ENCODE measurements around the gene FCHSD2.
A peak's percentile ranks its signal among the peaks of the same experiment; 100 is the strongest.

Gene FCHSD2

DNA sequence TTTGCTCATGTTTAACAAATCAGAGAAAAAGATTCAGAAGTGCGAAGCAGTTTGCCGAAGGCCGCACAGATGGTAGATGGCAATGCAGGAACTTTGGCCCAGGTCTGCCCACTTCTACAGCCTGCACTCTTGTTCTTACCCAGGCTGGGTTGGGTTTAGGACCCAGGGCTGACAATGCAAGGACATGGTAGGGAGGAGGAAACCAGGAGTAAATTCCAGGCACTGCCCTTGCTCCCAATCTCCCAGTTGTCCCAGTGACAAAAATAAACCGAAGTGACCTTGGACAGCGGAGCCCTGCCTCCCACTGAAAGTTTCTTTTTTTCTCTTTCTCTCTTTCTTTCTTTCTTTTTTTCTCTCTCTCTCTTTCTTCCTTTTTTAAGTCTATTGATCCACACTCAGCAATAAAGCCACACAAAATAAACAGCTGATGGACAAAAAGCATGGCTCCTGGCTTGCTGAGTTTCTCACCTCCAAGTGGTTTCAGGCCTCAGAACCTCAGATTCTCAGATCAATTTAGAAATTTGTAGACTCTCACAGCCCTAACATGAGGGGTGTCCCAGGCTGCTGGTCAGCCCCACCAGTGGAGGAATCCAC is 33.5 kb upstream of the FCHSD2 start:
- no peak for DNase-seq (ENCODE audit: insufficient read length, low spot score)
- TF ChIP-seq POU2F2 (IDR thresholded peaks at IDR 0.05; ENCODE audit: low read depth, low read length) (no peak), PAX5 (IDR thresholded peaks at IDR 0.05; ENCODE audit: insufficient read depth, low read length, severe bottlenecking) (no peak), POLR2AphosphoS5 (IDR thresholded peaks at IDR 0.05; ENCODE audit: low read depth, low read length) (no peak), SPI1 (IDR thresholded peaks at IDR 0.05; ENCODE audit: low read depth, low read length) (no peak), TAF1 (IDR thresholded peaks at IDR 0.05; ENCODE audit: low read depth, low read length) (no peak), POLR2A (IDR thresholded peaks at IDR 0.05; ENCODE audit: low read depth, low read length) (no peak)
- no peak for FAIRE-seq

DNA sequence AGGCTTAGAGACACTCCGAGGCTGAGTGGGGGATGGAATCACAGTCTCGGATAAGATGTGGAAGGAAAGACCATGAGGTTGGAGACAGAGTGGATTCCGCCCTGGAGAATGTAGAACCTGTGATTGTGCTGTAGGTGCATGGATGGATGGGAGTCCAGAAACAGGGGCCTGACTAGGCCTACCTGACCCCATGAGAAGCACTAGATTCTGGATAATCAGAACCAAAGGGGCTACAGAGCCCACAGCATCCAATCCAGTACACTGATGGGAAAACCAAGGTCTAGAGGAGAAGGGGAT is 32.3 kb upstream of the FCHSD2 start:
- TF ChIP-seq POU2F2 (IDR thresholded peaks at IDR 0.05; ENCODE audit: low read depth, low read length) (0 out of 2 replicates have a peak, but pooled peaks have one; percentile 13), SPI1 (IDR thresholded peaks at IDR 0.05; ENCODE audit: low read depth, low read length) (no peak)
- DNase-seq (ENCODE audit: insufficient read length, low spot score) (no peak), FAIRE-seq (no peak)

DNA sequence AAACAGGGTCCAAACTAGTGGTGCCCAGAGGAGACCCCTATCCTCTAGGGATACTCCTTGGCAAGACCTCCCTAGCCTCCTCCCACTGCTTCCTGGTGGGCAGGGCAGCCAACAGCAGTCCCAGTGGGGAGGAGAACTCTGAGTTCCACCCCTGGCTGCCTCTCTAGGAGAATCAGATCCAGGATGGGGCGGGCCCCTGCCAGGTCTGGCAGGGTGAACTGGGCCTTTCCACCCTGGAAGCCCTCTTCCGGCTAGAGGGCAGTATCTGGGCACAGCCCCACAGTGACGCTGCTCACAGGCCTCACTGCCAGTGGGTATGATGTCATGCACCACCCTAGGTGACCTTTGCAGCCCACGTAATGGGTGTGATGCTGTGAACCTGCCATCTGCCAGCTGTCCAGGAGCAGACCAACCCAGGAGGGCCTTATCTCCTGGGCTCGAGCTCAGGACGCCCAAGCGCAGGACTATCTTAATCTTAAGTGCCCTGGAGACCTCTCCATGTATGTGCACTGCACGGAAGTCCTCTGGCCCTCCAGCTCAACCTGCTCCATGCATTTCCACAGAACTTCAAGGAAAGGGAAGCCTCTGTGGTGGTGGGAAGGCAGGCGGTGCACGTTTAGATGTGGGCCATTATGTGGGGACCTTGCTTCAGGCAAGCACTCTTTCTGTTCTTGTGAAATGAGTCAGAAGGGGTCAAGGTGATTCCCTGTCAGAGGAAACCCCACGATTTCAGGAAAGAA is 31.8 kb upstream of the FCHSD2 start:
- TF ChIP-seq PAX5 (IDR thresholded peaks at IDR 0.05; ENCODE audit: insufficient read depth, low read length, severe bottlenecking) (no peak), POLR2A (IDR thresholded peaks at IDR 0.05; ENCODE audit: low read depth, low read length) (no peak), POU2F2 (IDR thresholded peaks at IDR 0.05; ENCODE audit: low read depth, low read length) (no peak), SPI1 (IDR thresholded peaks at IDR 0.05; ENCODE audit: low read depth, low read length) (no peak), TAF1 (IDR thresholded peaks at IDR 0.05; ENCODE audit: low read depth, low read length) (no peak), POLR2AphosphoS5 (IDR thresholded peaks at IDR 0.05; ENCODE audit: low read depth, low read length) (no peak)
- DNase-seq (ENCODE audit: insufficient read length, low spot score) (no peak), FAIRE-seq (no peak)

DNA sequence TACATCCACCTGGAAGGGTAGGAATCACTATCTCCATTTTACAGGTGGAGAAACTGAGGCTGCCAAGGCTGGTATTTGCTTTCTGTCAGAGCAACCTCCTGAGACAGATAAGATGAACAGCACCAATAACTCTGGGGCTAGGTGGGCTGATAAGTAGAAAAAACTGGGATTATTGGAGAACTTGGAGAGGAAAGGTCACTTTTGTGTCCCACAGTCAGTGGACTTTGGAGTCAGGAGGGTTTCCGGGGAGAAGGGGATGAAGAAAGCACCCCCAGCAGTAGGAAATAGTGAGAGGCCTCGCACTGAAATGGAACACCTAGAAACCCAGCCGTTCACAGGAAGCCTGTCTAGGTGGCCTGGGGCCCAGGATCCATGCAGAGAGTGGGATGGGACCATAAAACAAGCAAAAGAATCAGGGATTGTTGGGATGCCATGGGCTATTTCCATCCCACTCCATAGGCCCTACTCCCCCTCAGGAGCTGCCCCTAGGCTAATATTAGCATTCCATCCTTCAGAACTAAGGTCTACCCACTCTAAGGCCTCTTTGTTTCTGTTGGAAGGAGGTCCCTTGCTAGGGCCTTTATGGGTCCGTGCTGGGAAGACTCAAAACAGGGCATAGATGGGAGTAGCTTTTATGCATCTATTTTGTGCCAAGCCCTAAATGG is 31.0 kb upstream of the FCHSD2 start:
- DNase-seq (ENCODE audit: insufficient read length, low spot score) (no peak), FAIRE-seq (no peak)
- no peak for TF ChIP-seq PAX5 (IDR thresholded peaks at IDR 0.05; ENCODE audit: insufficient read depth, low read length, severe bottlenecking)

DNA sequence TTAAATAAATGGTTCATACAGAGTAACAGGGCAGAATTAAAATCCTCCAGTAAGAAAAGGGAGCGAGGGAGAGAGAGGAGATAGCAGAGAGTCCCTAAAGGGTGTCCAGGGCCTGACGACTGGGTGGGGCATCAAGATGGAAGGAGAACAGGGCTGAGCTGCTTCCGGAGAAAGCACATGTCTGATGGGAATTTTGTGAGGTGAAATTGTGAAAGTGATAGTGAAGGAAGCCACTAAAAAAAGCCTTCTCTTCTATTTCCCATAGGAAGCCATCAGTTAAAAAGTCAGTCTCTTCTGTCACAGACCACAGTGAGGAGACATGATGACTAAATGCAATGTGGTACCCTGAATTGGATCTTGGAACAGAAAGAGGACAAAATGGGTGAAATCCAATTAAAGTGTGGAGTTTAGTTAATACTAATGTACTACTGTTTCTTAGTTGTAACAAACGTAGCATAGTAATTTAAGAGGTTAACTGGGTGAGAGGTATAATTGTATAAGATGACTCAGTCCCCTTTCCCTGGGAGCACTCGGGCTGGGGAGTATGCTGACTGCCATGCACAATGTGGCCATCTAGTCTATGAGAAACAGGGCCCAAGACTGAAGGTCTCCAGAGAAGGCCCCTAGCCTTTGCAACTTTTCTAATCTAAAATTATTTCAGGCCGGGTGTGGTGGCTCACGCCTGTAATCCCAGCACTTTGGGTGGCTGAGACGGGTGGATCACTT is 29.5 kb upstream of the FCHSD2 start:
- no peak for FAIRE-seq
- TF ChIP-seq POLR2A (IDR thresholded peaks at IDR 0.05; ENCODE audit: low read depth, low read length) (no peak), PAX5 (IDR thresholded peaks at IDR 0.05; ENCODE audit: insufficient read depth, low read length, severe bottlenecking) (no peak), SPI1 (IDR thresholded peaks at IDR 0.05; ENCODE audit: low read depth, low read length) (no peak), TAF1 (IDR thresholded peaks at IDR 0.05; ENCODE audit: low read depth, low read length) (no peak)
- no peak for DNase-seq (ENCODE audit: insufficient read length, low spot score)

DNA sequence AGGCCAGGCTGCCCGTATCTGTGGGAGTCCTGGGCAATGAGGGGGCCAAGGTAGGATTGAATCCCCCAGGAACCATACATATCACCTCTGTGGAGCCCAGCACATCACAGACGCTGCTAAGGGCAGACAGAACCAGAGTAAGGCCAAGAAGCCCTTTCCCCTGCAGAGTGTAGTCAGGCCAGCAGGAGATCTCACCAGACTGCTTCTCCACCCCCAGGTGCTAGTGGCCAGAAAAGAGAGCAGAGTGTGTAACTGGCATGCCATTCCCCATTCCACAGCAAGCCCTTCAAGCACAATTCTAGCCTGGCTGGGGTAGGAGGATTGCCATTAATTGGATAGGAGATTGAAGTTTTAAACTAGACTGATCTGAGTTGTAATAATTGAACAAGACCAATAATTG is 28.0 kb upstream of the FCHSD2 start:
- TF ChIP-seq POLR2AphosphoS5 (IDR thresholded peaks at IDR 0.05; ENCODE audit: low read depth, low read length) (no peak), TAF1 (IDR thresholded peaks at IDR 0.05; ENCODE audit: low read depth, low read length) (no peak), POLR2A (IDR thresholded peaks at IDR 0.05; ENCODE audit: low read depth, low read length) (no peak), SPI1 (IDR thresholded peaks at IDR 0.05; ENCODE audit: low read depth, low read length) (no peak), PAX5 (IDR thresholded peaks at IDR 0.05; ENCODE audit: insufficient read depth, low read length, severe bottlenecking) (no peak), POU2F2 (IDR thresholded peaks at IDR 0.05; ENCODE audit: low read depth, low read length) (no peak)
- FAIRE-seq (no peak), DNase-seq (ENCODE audit: insufficient read length, low spot score) (no peak)

DNA sequence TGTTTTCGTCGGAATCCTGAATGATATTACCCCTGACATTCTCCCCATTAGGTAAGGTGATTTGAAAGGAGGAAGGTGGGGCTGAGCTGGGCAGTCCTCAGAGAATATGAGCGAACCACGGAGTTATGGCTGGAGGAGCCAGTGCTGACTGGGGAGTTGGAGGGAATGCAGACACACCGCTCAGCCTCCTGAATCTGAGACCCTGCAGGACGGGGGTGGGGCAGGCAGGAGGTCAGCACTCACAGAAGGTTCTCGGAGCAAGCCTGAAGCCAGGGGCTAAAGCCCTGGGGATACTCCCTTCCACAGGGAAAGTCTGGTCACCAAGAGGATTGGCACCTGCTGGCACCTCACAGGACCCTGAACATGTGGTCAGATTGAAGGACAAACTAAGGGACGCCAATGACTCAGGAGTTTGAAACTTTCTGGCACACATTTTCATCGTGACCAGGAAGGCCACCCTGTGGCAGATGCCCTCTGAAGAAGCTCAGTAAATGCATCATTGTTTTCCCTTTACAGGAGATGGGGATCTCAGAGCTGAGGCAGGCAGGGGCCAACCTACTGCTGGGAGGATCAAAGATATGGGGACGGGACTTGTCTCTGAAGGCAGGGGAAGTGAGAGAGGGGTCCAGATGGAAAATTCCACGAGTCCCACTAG is 26.9 kb upstream of the FCHSD2 start:
- TF ChIP-seq POU2F2 (IDR thresholded peaks at IDR 0.05; ENCODE audit: low read depth, low read length) (no peak), SPI1 (IDR thresholded peaks at IDR 0.05; ENCODE audit: low read depth, low read length) (no peak), TAF1 (IDR thresholded peaks at IDR 0.05; ENCODE audit: low read depth, low read length) (no peak), POLR2A (IDR thresholded peaks at IDR 0.05; ENCODE audit: low read depth, low read length) (no peak), POLR2AphosphoS5 (IDR thresholded peaks at IDR 0.05; ENCODE audit: low read depth, low read length) (no peak), PAX5 (IDR thresholded peaks at IDR 0.05; ENCODE audit: insufficient read depth, low read length, severe bottlenecking) (no peak)
- no peak for DNase-seq (ENCODE audit: insufficient read length, low spot score)

DNA sequence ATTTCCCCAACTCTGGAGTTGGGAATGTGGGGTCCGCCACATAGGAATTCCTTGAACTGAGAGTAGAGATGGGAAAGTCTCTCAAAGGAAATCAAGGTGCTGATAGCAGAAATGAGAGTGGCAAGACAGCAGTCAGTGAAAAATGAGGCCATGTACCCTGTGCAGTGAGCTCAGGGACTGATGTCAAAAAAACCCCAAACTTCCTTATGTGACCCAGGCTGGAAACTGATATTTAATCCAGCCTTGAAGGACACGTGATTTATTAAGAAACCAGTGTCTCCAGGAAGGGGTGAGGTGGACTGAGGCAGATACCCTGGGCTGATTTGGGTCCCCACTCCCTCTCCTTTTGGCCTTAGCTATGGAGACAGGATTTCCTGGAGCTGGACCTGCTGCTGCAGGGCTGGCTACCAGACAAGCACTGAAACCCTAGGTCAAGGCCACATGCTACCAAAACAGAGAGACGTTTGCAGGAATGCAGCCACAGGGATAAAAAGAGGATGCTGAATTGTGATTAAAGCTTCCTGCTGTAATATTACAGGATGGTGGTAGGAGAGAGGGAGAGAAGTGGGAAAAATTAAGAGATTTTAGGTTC is 25.3 kb upstream of the FCHSD2 start:
- TF ChIP-seq PAX5 (IDR thresholded peaks at IDR 0.05; ENCODE audit: insufficient read depth, low read length, severe bottlenecking) (no peak), SPI1 (IDR thresholded peaks at IDR 0.05; ENCODE audit: low read depth, low read length) (no peak), POLR2AphosphoS5 (IDR thresholded peaks at IDR 0.05; ENCODE audit: low read depth, low read length) (no peak), TAF1 (IDR thresholded peaks at IDR 0.05; ENCODE audit: low read depth, low read length) (no peak), POLR2A (IDR thresholded peaks at IDR 0.05; ENCODE audit: low read depth, low read length) (no peak), POU2F2 (IDR thresholded peaks at IDR 0.05; ENCODE audit: low read depth, low read length) (no peak)
- DNase-seq (ENCODE audit: insufficient read length, low spot score) (no peak), FAIRE-seq (no peak)

More for the DNA sequence above, 26.9 kb upstream of the FCHSD2 start:
- no peak for FAIRE-seq

Data from GM12891 (cell line).